GM21576 (cell line): ENCODE data around the gene LTBP3.

Source experiments
- ATAC-seq: cut with Tn5 transposase; IDR thresholded peaks from one replicate; pipeline ENCODE4 v1.9.1; 2021; ENCODE audit warnings: mild to moderate bottlenecking, moderate library complexity; ENCODE audit not compliant: unreplicated experiment

Gene LTBP3

GRCh38 chr11:65498727-65498976 is 59.5 kb downstream of the LTBP3 start:
- no peak for ATAC-seq

GRCh38 chr11:65498042-65498726 is 60.0 kb downstream of the LTBP3 start:
- ATAC-seq, result no peak

DNA sequence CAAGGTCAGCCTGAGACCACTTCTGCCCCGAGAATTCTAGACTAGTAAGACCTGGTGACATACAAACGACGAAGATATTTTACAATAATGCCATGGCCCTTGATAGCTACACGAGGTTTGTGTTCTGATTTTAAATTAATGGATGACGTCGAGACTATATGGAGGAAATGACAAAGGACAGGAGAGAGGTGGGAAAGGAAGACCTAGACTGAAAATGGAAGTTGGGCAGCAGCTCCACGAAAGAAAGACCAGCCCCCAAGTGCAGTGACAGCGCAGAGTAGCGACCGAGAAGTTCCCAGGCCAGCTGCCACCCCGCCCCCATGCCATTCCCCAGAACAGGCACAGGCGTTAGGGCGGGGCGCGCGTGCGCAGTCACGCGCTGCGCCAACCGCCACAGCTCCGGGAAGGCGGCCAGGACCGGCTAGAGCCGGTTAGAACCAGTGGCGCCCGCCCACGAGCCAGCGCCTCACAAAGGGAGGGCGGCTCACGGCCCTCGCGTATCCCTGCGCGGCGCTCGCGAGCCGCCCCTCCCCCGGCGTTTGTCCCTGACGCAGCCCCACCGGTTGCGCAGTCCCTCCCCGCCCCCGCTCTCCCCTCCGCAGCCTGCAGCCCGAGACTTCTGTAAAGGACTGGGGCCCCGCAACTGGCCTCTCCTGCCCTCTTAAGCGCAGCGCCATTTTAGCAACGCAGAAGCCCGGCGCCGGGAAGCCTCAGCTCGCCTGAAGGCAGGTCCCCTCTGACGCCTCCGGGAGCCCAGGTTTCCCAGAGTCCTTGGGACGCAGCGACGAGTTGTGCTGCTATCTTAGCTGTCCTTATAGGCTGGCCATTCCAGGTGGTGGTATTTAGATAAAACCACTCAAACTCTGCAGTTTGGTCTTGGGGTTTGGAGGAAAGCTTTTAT is 60.8 kb downstream of the LTBP3 start:
- ATAC-seq, result peak; percentile 50

DNA sequence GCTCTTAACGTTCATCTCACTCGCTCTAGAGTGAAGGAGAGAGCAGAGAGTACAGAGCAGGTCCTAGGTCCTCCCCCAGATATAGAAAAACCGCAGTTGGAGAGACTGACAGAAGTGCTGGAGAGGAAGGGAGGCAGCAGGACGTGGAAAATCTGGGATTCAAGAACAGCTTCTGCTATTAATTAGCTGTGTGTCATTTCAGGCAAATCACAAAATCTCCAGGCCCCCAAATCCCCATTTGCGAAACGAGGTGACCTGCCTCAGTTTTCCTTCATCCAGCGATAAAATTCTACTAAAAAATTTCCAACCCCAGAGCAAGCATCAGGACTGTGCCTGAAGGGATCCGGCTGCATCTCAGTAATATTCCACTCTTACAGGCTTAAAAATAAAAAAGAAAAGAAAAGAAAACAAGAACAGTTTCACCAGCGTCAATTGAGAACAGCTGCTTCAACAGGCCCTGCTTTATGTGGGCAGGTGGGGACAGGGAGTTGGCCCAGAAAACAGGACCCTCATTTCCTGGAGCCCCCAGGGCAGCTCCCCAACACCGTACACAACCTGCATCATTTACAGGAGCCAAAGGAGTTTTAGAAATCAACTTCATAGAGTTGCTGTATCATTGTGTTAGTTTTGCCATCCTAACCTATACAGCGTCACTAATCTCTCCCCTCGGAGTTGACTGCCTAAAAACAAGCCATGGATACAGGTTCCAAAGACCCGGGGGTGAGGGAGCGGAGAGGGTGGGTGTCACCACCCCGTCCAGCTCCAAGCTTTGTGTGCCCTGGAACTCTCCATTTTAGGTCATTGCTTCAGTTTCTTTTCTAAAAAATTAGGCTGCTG is 61.6 kb downstream of the LTBP3 start:
- no peak for ATAC-seq

- no peak for ATAC-seq
Observed at GRCh38 chr11:65493367-65494176, 64.6 kb downstream of the LTBP3 start.

DNA sequence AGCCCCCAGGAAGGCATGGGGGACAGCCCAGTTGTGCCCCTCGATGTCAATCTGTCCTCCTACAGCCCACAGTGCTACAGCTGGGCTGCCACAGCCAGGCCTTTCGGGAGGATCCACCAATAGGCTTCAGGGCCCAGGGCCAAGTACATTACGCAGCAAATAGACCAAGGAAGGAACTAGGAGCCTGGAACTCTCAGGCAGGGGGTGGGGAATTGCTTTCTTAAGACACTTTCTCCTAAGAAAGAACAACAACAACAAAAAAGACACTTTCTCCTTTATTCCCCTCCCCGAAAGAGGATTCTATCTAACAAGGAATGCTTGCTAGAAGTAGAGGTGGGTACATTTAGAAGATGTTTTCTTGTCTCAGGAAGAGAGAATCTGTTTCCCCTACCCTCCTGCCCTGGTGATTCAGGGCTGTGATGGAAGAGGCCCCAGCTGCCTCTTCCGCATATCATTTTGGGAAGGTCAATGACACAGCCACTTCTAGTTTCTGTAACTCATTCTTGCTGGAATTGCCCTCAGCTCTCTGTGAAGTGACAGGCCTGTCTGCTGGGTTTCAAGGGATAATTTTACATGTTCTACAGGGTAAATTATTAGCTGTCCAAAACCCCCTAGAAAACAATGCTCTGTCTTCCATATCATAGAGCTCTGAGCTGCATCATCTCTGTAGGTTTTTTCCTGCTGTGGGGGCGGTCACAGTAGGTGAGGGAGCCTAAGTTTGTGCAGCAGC is 65.4 kb downstream of the LTBP3 start:
- no peak for ATAC-seq

GRCh38 chr11:65492387-65492636 is 65.8 kb downstream of the LTBP3 start:
- ATAC-seq, result no peak

GRCh38 chr11:65491614-65492386 is 66.4 kb downstream of the LTBP3 start:
- no peak for ATAC-seq

- no peak for ATAC-seq
Observed at GRCh38 chr11:65491163-65491465, 67.0 kb downstream of the LTBP3 start.

- no peak for ATAC-seq
Observed at GRCh38 chr11:65489706-65490320, 68.3 kb downstream of the LTBP3 start.

- no peak for ATAC-seq
Observed at GRCh38 chr11:65489035-65489705, 69.0 kb downstream of the LTBP3 start.
